Heart left ventricle (tissue), 16 donors: ENCODE measurements around the gene WDR5. TPM values are rescaled to one million over a fixed set of nuclear protein-coding genes. Genes with fewer than 3 reads are reported as not detected.

Experiments
- ATAC-seq, 4 donors: fragments of 200-7000 bp; cut with Tn5 transposase; one replicate each; pipeline ENCODE4 v1.9.1; 2020 to 2022; ENCODE audit warnings: moderate library complexity in 4 of 4, mild to moderate bottlenecking in 3 of 4, moderate number of reproducible peaks in 1 of 4
- DNase-seq, 5 donors: peaks; one replicate each; pipeline ENCODE4 v3.0.0-alpha.2; 2020
- H3K27ac ChIP-seq, 12 donors: fragments of 200-600 bp; sonication (generic) in 4 of 12; one replicate each; pipeline versions ENCODE4 v1.5.0 to v1.8.0; 2016 to 2022; ENCODE audit warnings: mild to moderate bottlenecking in 2 of 12
- H3K27me3 ChIP-seq, 9 donors: fragments of 200-600 bp; sonication (generic) in 2 of 9; one replicate each; pipeline versions ENCODE4 v1.5.1 to v1.8.0; 2016 to 2022; ENCODE audit warnings: mild to moderate bottlenecking in 3 of 9
- H3K36me3 ChIP-seq, 9 donors: fragments of 200-600 bp; sonication (generic) in 2 of 9; one replicate each; pipeline versions ENCODE4 v1.5.0 to v1.8.0; 2018 to 2022; ENCODE audit warnings: mild to moderate bottlenecking in 2 of 9
- H3K4me1 ChIP-seq, 12 donors: fragments of 200-600 bp; sonication (generic) in 4 of 12; one replicate each; pipeline versions ENCODE4 v1.5.0 to v1.8.0; 2016 to 2022; ENCODE audit warnings: mild to moderate bottlenecking in 3 of 12
- H3K4me3 ChIP-seq, 12 donors: fragments of 200-600 bp; sonication (generic) in 4 of 12; one replicate each; pipeline versions ENCODE4 v1.5.0 to v1.8.0; 2017 to 2022; ENCODE audit warnings: mild to moderate bottlenecking in 9 of 12, moderate library complexity in 4 of 12
- H3K9me3 ChIP-seq, 12 donors: fragments of 200-600 bp; sonication (generic) in 4 of 12; one replicate each; pipeline versions ENCODE4 v1.5.0 to v1.8.0; 2016 to 2022; ENCODE audit warnings: mild to moderate bottlenecking in 1 of 12
- POLR2A ChIP-seq, 2 donors: fragments of 450-650 bp; IDR thresholded peaks; one replicate each; pipeline ENCODE4 v1.6.1; 2017; ENCODE audit warnings: antibody characterized with exemption in 2 of 2, mild to moderate bottlenecking in 2 of 2, moderate library complexity in 2 of 2
- WGBS, 4 donors: extraction: QIAGEN DNeasy Blood & Tissue Kit in 2 of 4; methylation state at CpG; one replicate each; pipeline versions ENCODE4 v1.1.5 to v1.1.7; 2013 to 2018; 5-methylcytosine and 5-hydroxymethylcytosine counted together
- intact Hi-C, 10 donors: fragments of 100-400 bp; cut with DNase I; formaldehyde crosslinking; loops; one replicate each; pipeline versions ENCODE4 v1.11.1 to v1.14.2; 2022
- polyA plus RNA-seq, 2 donors: library from polyadenylated mRNA; stranded (reverse); fragments of 200-250 nt; gene quantifications; one replicate each; pipeline ENCODE4 v1.2.3, GENCODE V29; 2013
- total RNA-seq, 9 donors: library from RNA; depleted of rRNA in 2 of 9; stranded (reverse); fragments of >200 nt in 2 of 9; fragmentation: NEBNext Ultra II Directional in 3 of 9; extraction: Animal tissue kit (Norgen Biotek cat#: 25700) in 3 of 9; gene quantifications; one replicate each; pipeline versions ENCODE4 v1.1.0 to v1.2.4, GENCODE V29; 2016 to 2023
- TF ChIP-seq, protein P1 (sequence below), 12 donors: fragments of 200-600 bp; sonication (generic) in 4 of 12; IDR thresholded peaks; one replicate each; pipeline versions ENCODE4 v1.5.0 to v1.8.0; 2018 to 2022; ENCODE audit warnings: antibody characterized with exemption in 12 of 12, mild to moderate bottlenecking in 5 of 12
- donor health status: ischemic (EF 13 %, LVEDD 7.1; RV severe dilation, severe dysfunction).
- donor health status: healthy with polysubstance abuse.
- donor health status: DM: no; HTN: yes; CAD: no.
- donor health status: DM: no; HTN: no; CAD: no.
- donor health status: ischemic (EF 25% LVEDD 6.9; RV normal size, moderate dysfunction).
- donor health status: ischemic (EF 25% LVEDD 5.7; RV mildly dilated, moderate dysfunction).
- donor health status: healthy.
- donor health status: DM: yes; HTN: yes; CAD: no.
- donor health status: ischemic (EF 35%, LVEDD 5.7; RV mildly dilated, moderate dysfunction).
- donor health status: nonischemic (EF 11% LVEDD 7.7; RV severe dilation, severe dysfunction).
- donor health status: DM: yes; HTN: yes; CAD: no.
- donor health status: PGD.
- donor health status: ischemic (EF 29% LVEDD 5.4; RV normal size, mild dysfunction).
- donor health status: nonischemic (EF 23%, LVEDD 6.1; RV moderate dilation, normal function).

WDR5 gene
- total and polyA plus RNA-seq, 11 donors, result 12.9 to 24.7 (median 17.2) TPM

DNA sequence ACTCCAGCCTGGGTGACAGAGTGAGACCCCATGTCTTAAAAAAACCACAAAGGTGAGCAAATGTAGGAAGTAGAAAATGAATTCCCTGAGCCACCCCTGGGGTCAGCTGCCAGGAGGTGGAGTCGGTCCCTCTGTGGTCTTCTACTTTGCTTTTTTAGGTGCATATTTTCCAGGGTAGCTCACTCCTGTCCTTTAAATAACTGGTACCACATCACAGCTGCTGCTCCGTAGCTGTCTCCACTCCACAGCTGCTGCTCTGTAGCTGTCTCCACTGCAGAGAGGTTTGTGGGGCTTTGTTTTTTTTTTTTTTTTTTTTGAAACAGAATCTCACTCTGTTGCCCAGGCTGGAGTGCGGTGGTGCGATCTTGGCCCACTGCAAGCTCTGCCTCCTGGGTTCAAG is 8.9 kb downstream of the WDR5 start:
- H3K4me1 ChIP-seq, result no peaks in the 10 kb centered on the region
- H3K9me3 ChIP-seq, result no peaks in the 10 kb centered on the region
- TF ChIP-seq, protein P1, sequence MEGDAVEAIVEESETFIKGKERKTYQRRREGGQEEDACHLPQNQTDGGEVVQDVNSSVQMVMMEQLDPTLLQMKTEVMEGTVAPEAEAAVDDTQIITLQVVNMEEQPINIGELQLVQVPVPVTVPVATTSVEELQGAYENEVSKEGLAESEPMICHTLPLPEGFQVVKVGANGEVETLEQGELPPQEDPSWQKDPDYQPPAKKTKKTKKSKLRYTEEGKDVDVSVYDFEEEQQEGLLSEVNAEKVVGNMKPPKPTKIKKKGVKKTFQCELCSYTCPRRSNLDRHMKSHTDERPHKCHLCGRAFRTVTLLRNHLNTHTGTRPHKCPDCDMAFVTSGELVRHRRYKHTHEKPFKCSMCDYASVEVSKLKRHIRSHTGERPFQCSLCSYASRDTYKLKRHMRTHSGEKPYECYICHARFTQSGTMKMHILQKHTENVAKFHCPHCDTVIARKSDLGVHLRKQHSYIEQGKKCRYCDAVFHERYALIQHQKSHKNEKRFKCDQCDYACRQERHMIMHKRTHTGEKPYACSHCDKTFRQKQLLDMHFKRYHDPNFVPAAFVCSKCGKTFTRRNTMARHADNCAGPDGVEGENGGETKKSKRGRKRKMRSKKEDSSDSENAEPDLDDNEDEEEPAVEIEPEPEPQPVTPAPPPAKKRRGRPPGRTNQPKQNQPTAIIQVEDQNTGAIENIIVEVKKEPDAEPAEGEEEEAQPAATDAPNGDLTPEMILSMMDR (IDR thresholded peaks at IDR 0.05), result no peak
- no peak for TF ChIP-seq POLR2A (IDR thresholded peaks at IDR 0.05)
- H3K36me3 ChIP-seq, result peaks cover 0 to 100% (median 97%) of the 10 kb centered on the region in 9 donors
- H3K27me3 ChIP-seq, result no peaks in the 10 kb centered on the region
- intact Hi-C loops, result no loop called here
- no peak overlapping the region for H3K27ac ChIP-seq
- DNase-seq, result no peak
- 78 to 93% (median 91%) methylated on average over 4 of the region's 4 CpGs for WGBS, 4 donors
- no peak for ATAC-seq
- no peak overlapping the region for H3K4me3 ChIP-seq

GRCh38 chr9:134145262-134145661 is 9.4 kb downstream of the WDR5 start:
- H3K4me3 ChIP-seq, result no peak overlapping the region
- H3K36me3 ChIP-seq, result peaks cover 0 to 100% (median 97%) of the 10 kb centered on the region in 9 donors
- no peaks in the 10 kb centered on the region for H3K4me1 ChIP-seq
- WGBS, 4 donors, result 85 to 94% (median 93%) methylated on average over 8 to 9 of the region's 9 CpGs
- no peaks in the 10 kb centered on the region for H3K27me3 ChIP-seq
- intact Hi-C loops, result no loop called here
- TF ChIP-seq, protein P1 (IDR thresholded peaks at IDR 0.05), result no peak
- no peak for TF ChIP-seq POLR2A (IDR thresholded peaks at IDR 0.05)
- ATAC-seq, result no peak
- no peak overlapping the region for H3K27ac ChIP-seq
- no peak for DNase-seq
- no peaks in the 10 kb centered on the region for H3K9me3 ChIP-seq

DNA sequence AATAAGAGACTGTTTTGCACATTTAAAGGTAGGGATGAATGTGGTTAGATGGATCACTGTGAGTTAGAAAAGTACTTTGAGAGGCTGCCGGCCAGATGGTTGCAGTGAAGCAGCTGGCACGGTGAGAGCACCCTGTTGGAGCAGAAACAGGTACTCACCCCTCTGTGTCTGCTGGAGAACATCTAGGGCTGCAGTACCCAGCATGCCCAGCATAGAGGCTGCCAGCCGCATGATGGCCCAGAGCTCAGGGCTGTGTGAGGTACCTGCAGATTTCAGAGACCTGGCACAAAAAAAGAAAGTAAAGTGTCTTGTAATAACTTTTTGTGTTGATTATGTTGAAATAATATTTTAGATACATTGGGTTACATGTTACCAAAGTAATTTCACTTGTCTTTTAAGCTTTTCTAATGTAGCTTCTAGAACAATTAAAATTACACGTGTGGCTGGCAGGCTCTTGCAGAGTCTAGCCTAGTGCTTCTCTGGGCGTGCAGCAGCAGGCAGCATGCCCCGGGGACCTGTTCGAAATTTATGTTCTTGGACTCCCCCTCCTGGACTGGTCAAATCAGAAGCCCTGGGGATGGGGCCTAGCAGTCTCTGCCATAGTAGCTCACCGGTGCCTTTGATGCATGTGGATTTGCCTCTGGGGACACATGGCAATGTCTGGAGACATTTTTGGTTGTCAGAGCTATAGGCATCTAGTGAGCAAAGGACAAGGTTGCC is 11.1 kb downstream of the WDR5 start:
- Histone ChIP-seq H3K27ac (no peak overlapping the region), H3K9me3 (no peaks in the 10 kb centered on the region), H3K36me3 (peaks cover 0 to 100% (median 96%) of the 10 kb centered on the region in 9 donors), H3K4me1 (no peaks in the 10 kb centered on the region), H3K27me3 (no peaks in the 10 kb centered on the region), H3K4me3 (no peak overlapping the region)
- no peak for DNase-seq
- intact Hi-C loops, result no loop called here
- WGBS, 4 donors, result 77 to 82% (median 79%) methylated on average over 8 of the region's 8 CpGs
- TF ChIP-seq POLR2A (IDR thresholded peaks at IDR 0.05), result no peak
- TF ChIP-seq, protein P1 (IDR thresholded peaks at IDR 0.05), result no peak
- no peak for ATAC-seq

- 87 to 91% (median 89%) methylated on average over 7 of the region's 7 CpGs for WGBS, 4 donors
- Histone ChIP-seq H3K4me3 (no peak overlapping the region), H3K36me3 (peaks cover 0 to 100% (median 95%) of the 10 kb centered on the region in 9 donors), H3K27me3 (no peaks in the 10 kb centered on the region), H3K4me1 (no peaks in the 10 kb centered on the region), H3K27ac (no peak overlapping the region), H3K9me3 (no peaks in the 10 kb centered on the region)
- DNase-seq, result no peak
- no peak for TF ChIP-seq POLR2A (IDR thresholded peaks at IDR 0.05)
- TF ChIP-seq, protein P1 (IDR thresholded peaks at IDR 0.05), result no peak
- intact Hi-C loops, result no loop called here
- no peak for ATAC-seq
Observed at GRCh38 chr9:134149380-134149779, 13.5 kb downstream of the WDR5 start.
